ENCODE data around the gene NUP205.

NUP205 gene

DNA sequence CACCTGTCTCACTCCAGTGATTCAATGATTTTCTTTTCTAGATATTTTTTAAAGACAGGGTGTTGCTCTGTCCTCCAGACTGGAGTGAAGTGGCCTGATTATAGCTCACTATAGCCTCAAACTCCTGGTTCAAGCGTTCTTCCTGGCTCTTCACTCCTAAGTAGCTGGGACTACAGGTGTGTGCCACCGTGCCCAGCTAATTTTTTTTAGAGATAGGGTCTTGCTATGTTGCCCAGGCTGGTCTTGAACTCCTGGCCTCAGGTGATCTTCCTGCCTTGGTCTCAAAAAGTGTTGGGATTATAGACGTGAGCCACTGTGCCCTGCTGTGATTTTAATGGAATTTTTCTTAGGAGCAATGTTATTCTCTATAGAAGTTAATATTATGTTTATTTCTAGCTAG lies 14.1 kb downstream of the NUP205 start:
- H3K36me3 ChIP-seq (ENCODE audit: insufficient read depth) = peaks cover 44% of the 10 kb centered on the region; the same call in 1 of the 2 replicates
- peaks cover 43% of the 10 kb centered on the region for H3K79me2 ChIP-seq (ENCODE audit: insufficient read depth, low read depth)
- no peak overlapping the region for H3K4me2 ChIP-seq
- H3K4me1 ChIP-seq (ENCODE audit: low read depth, poor library complexity, severe bottlenecking) = peaks cover 16% of the 10 kb centered on the region
- no peaks in the 10 kb centered on the region for H3K27me3 ChIP-seq (ENCODE audit: insufficient read depth, low read depth)
- TF ChIP-seq, protein P1, sequence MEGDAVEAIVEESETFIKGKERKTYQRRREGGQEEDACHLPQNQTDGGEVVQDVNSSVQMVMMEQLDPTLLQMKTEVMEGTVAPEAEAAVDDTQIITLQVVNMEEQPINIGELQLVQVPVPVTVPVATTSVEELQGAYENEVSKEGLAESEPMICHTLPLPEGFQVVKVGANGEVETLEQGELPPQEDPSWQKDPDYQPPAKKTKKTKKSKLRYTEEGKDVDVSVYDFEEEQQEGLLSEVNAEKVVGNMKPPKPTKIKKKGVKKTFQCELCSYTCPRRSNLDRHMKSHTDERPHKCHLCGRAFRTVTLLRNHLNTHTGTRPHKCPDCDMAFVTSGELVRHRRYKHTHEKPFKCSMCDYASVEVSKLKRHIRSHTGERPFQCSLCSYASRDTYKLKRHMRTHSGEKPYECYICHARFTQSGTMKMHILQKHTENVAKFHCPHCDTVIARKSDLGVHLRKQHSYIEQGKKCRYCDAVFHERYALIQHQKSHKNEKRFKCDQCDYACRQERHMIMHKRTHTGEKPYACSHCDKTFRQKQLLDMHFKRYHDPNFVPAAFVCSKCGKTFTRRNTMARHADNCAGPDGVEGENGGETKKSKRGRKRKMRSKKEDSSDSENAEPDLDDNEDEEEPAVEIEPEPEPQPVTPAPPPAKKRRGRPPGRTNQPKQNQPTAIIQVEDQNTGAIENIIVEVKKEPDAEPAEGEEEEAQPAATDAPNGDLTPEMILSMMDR (conservative IDR thresholded peaks at IDR 0.05; ENCODE audit: low read depth, low read length) = no peak
- H3K4me3 ChIP-seq (IDR thresholded peaks at IDR 0.05; ENCODE audit: insufficient read depth, low read depth, low read length) = no peak overlapping the region
- H2AFZ ChIP-seq (ENCODE audit: low read depth) = no peak overlapping the region
- no peak overlapping the region for H3K27ac ChIP-seq
- no peaks in the 10 kb centered on the region; the same call in none of the 2 replicates for H4K20me1 ChIP-seq (ENCODE audit: insufficient read depth)
- no peak overlapping the region for H3K9ac ChIP-seq

- no peak overlapping the region for H2AFZ ChIP-seq (ENCODE audit: low read depth)
- no peak overlapping the region for H3K9ac ChIP-seq
- no peak overlapping the region for H3K4me3 ChIP-seq (IDR thresholded peaks at IDR 0.05; ENCODE audit: insufficient read depth, low read depth, low read length)
- H3K4me2 ChIP-seq = no peak overlapping the region
- H3K4me1 ChIP-seq (ENCODE audit: low read depth, poor library complexity, severe bottlenecking) = peaks cover 16% of the 10 kb centered on the region
- H4K20me1 ChIP-seq (ENCODE audit: insufficient read depth) = no peaks in the 10 kb centered on the region; the same call in 1 of the 2 replicates
- H3K36me3 ChIP-seq (ENCODE audit: insufficient read depth) = peaks cover 53% of the 10 kb centered on the region; the same call in 1 of the 2 replicates
- peaks cover 29% of the 10 kb centered on the region for H3K79me2 ChIP-seq (ENCODE audit: insufficient read depth, low read depth)
- H3K27me3 ChIP-seq (ENCODE audit: insufficient read depth, low read depth) = no peaks in the 10 kb centered on the region
- H3K27ac ChIP-seq = no peak overlapping the region
- TF ChIP-seq, protein P1 (conservative IDR thresholded peaks at IDR 0.05; ENCODE audit: low read depth, low read length) = no peak
Measured at GRCh38 chr7:135573541-135573940, 15.8 kb downstream of the NUP205 start.

GRCh38 chr7:135575296-135575695 lies 17.6 kb downstream of the NUP205 start:
- H3K4me1 ChIP-seq (ENCODE audit: low read depth, poor library complexity, severe bottlenecking) = peaks cover 16% of the 10 kb centered on the region
- TF ChIP-seq, protein P1 (conservative IDR thresholded peaks at IDR 0.05; ENCODE audit: low read depth, low read length) = no peak
- no peak overlapping the region for H2AFZ ChIP-seq (ENCODE audit: low read depth)
- H3K27me3 ChIP-seq (ENCODE audit: insufficient read depth, low read depth) = no peaks in the 10 kb centered on the region
- no peak overlapping the region for H3K9ac ChIP-seq
- H3K36me3 ChIP-seq (ENCODE audit: insufficient read depth) = peaks cover 56% of the 10 kb centered on the region; the same call in 1 of the 2 replicates
- no peak overlapping the region for H3K27ac ChIP-seq
- H3K79me2 ChIP-seq (ENCODE audit: insufficient read depth, low read depth) = peaks cover 14% of the 10 kb centered on the region; the same call in 1 of the 2 replicates
- H3K4me2 ChIP-seq = peak overlapping the region; percentile 17; the same call in 1 of the 2 replicates
- no peak overlapping the region for H3K4me3 ChIP-seq (IDR thresholded peaks at IDR 0.05; ENCODE audit: insufficient read depth, low read depth, low read length)
- no peaks in the 10 kb centered on the region; the same call in 1 of the 2 replicates for H4K20me1 ChIP-seq (ENCODE audit: insufficient read depth)

DNA sequence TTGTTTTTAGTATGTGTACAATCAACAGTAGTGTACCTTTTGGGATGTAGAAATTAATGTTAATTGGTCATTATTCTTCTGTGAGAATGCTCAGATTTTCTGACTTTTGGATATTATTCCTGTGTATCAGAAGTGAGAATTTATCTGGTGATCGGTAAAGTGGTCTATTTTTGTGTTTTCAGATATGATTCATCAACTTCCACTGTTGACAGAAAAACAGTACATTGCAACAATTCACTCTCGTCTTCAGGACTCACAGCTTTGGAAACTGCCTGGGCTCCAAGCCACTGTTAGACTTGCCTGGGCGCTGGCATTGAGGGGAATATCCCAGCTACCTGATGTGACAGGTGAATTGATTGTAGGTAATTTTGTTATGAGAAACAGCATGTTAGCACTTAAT lies 20.9 kb downstream of the NUP205 start:
- Histone ChIP-seq H3K9ac (no peak overlapping the region), H3K36me3 (ENCODE audit: insufficient read depth) (peaks cover 57% of the 10 kb centered on the region; the same call in 1 of the 2 replicates), H3K27me3 (ENCODE audit: insufficient read depth, low read depth) (no peaks in the 10 kb centered on the region), H3K4me1 (ENCODE audit: low read depth, poor library complexity, severe bottlenecking) (peaks cover 16% of the 10 kb centered on the region), H3K4me3 (IDR thresholded peaks at IDR 0.05; ENCODE audit: insufficient read depth, low read depth, low read length) (no peak overlapping the region), H4K20me1 (ENCODE audit: insufficient read depth) (no peaks in the 10 kb centered on the region), H3K4me2 (no peak overlapping the region), H2AFZ (ENCODE audit: low read depth) (no peak overlapping the region), H3K79me2 (ENCODE audit: insufficient read depth, low read depth) (no peaks in the 10 kb centered on the region; the same call in 1 of the 2 replicates), H3K27ac (no peak overlapping the region)
- TF ChIP-seq, protein P1 (conservative IDR thresholded peaks at IDR 0.05; ENCODE audit: low read depth, low read length) = no peak

All from KMS-11 (cell line).